ENCODE measurements around the gene FAM3D. TPM values are rescaled to one million over a fixed set of nuclear protein-coding genes. Genes with fewer than 3 reads are reported as not detected.

The FAM3D gene
- total RNA-seq, 1 donor from 2014 or later = 5.8 TPM

DNA sequence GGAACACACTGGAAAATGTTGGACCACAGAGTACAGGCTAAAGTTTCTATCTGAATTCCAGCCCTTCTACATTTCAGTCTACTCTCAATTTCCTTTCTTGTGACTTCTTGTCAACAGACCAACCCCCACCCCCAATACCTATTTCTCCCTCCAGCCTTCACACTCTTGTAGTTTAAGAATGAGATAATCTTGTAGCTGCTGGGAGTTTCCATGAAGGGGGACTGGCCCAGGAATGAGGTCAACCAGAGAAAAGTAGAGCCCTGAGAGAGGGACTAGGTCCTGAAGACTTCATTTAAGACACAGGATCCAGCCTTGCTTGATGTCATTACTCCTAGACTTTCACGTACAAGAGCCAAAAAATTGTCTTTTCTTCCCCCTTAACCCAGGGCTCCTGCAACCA, 59.9 kb downstream of the FAM3D start:
- Histone ChIP-seq H3K27me3 (ENCODE audit: low read depth) (peaks cover 4% of the 10 kb centered on the region), H3K9me3 (no peaks in the 10 kb centered on the region), H3K4me3 (no peak overlapping the region), H3K4me1 (no peaks in the 10 kb centered on the region), H3K27ac (no peak overlapping the region), H3K36me3 (no peaks in the 10 kb centered on the region)
- ATAC-seq (no peak), DNase-seq (no peak)
- TF ChIP-seq CTCF (IDR thresholded peaks at IDR 0.05) = no peak
- intact Hi-C loops (cut with DNase I) = no loop called here

DNA sequence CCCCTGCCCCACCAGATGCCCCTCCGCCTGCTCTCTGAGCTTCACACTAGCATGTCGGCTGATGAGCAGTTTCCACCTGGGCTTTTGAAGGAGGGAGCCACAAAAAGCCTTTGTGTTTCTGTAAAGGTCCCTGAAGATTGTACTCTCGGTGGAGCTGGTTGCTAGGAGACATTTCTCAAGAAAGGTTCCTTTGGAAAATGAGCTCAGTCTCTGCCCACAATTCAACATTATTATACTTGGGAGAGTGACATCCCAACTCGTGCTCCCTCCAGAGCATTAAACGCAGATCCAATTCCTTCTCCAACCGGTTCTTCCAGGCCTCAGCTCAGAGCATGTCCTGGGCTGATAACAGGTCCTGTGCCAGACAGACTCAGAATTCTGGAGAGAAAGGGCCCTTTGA, 62.5 kb downstream of the FAM3D start:
- Histone ChIP-seq H3K27me3 (ENCODE audit: low read depth) (peaks cover 4% of the 10 kb centered on the region), H3K4me1 (no peaks in the 10 kb centered on the region), H3K4me3 (no peak overlapping the region), H3K27ac (no peak overlapping the region), H3K36me3 (no peaks in the 10 kb centered on the region), H3K9me3 (no peaks in the 10 kb centered on the region)
- no peak for TF ChIP-seq CTCF (IDR thresholded peaks at IDR 0.05)
- intact Hi-C loops (cut with DNase I) = no loop called here
- no peak for DNase-seq
- ATAC-seq = no peak

- no peak for DNase-seq
- no peaks in the 10 kb centered on the region for H3K36me3 ChIP-seq
- ATAC-seq = no peak
- H3K27ac ChIP-seq = no peak overlapping the region
- no peak overlapping the region for H3K4me3 ChIP-seq
- TF ChIP-seq CTCF (IDR thresholded peaks at IDR 0.05) = no peak
- H3K27me3 ChIP-seq (ENCODE audit: low read depth) = peaks cover 4% of the 10 kb centered on the region
- H3K9me3 ChIP-seq = no peaks in the 10 kb centered on the region
- H3K4me1 ChIP-seq = no peaks in the 10 kb centered on the region
- intact Hi-C loops (cut with DNase I) = no loop called here
Observed at GRCh38 chr3:58603606-58604005, 63.0 kb downstream of the FAM3D start.

GRCh38 chr3:58597770-58598310, 68.7 kb downstream of the FAM3D start:
- DNase-seq = no peak
- no peaks in the 10 kb centered on the region for H3K27me3 ChIP-seq (ENCODE audit: low read depth)
- H3K4me3 ChIP-seq = no peak overlapping the region
- intact Hi-C loops (cut with DNase I) = no loop called here
- H3K9me3 ChIP-seq = no peaks in the 10 kb centered on the region
- H3K36me3 ChIP-seq = no peaks in the 10 kb centered on the region
- H3K4me1 ChIP-seq = no peaks in the 10 kb centered on the region
- no peak for TF ChIP-seq CTCF (IDR thresholded peaks at IDR 0.05)
- no peak for ATAC-seq
- H3K27ac ChIP-seq = no peak overlapping the region

GRCh38 chr3:58596834-58597518, 69.6 kb downstream of the FAM3D start:
- Histone ChIP-seq H3K27ac (no peak overlapping the region), H3K9me3 (no peaks in the 10 kb centered on the region), H3K27me3 (ENCODE audit: low read depth) (no peaks in the 10 kb centered on the region), H3K36me3 (no peaks in the 10 kb centered on the region), H3K4me3 (no peak overlapping the region), H3K4me1 (no peaks in the 10 kb centered on the region)
- DNase-seq = no peak
- no peak for TF ChIP-seq CTCF (IDR thresholded peaks at IDR 0.05)
- intact Hi-C loops (cut with DNase I) = no loop called here
- ATAC-seq = no peak

Data from lower lobe of right lung (tissue), 2 donors.